ENCODE measurements around the gene SYT8.

Gene SYT8

GRCh38 chr11:1819074-1819473 is 15.7 kb upstream of the SYT8 start:
- no peak for DNase-seq

- no peak for DNase-seq
These were observed 14.1 kb upstream of the SYT8 start for GRCh38 chr11:1820463-1821325.

- DNase-seq, result no peak
These were observed 13.2 kb upstream of the SYT8 start for GRCh38 chr11:1821562-1821961.

GRCh38 chr11:1822648-1823375 is 12.0 kb upstream of the SYT8 start:
- DNase-seq, result no peak

- DNase-seq, result no peak
These were observed 11.2 kb upstream of the SYT8 start for GRCh38 chr11:1823376-1824220.

GRCh38 chr11:1824221-1825038 is 10.4 kb upstream of the SYT8 start:
- DNase-seq, result no peak

- no peak for DNase-seq
These were observed 9.6 kb upstream of the SYT8 start for GRCh38 chr11:1825039-1825740.

- no peak for DNase-seq
These were observed 8.9 kb upstream of the SYT8 start for GRCh38 chr11:1825785-1826451.

GRCh38 chr11:1826552-1827094 is 8.2 kb upstream of the SYT8 start:
- DNase-seq, result no peak

- no peak for DNase-seq
These were observed 7.5 kb upstream of the SYT8 start for GRCh38 chr11:1827095-1827813.

GRCh38 chr11:1827931-1828330 is 6.9 kb upstream of the SYT8 start:
- no peak for DNase-seq

- no peak for DNase-seq
These were observed 6.2 kb upstream of the SYT8 start for GRCh38 chr11:1828542-1828941.

- no peak for DNase-seq
These were observed 5.6 kb upstream of the SYT8 start for GRCh38 chr11:1829039-1829820.

- no peak for DNase-seq
These were observed 4.8 kb upstream of the SYT8 start for GRCh38 chr11:1830004-1830321.

GRCh38 chr11:1830322-1831223 is 4.2 kb upstream of the SYT8 start:
- no peak for DNase-seq

- no peak for DNase-seq
These were observed 3.2 kb upstream of the SYT8 start for GRCh38 chr11:1831338-1832210.

GRCh38 chr11:1832211-1832919 is 2.4 kb upstream of the SYT8 start:
- peak; percentile 62 for DNase-seq

All from CD4-positive, alpha-beta T cell treated with Interleukin-10 for 1 hour (primary cell).